Transverse colon (tissue), 4 donors: ENCODE measurements around the gene SEMA4D. TPM values are rescaled to one million over a fixed set of nuclear protein-coding genes. Genes with fewer than 3 reads are reported as not detected.

ENCODE experiments used
- DNase-seq: peaks from one replicate; pipeline ENCODE4 v3.0.0-alpha.2; 2019
- H3K27ac ChIP-seq, 4 donors: fragments of 200-600 bp; sonication (generic); 2 replicates each; pipeline ENCODE4 v1.5.1; 2016 to 2018; ENCODE audit warnings: inconsistent platforms in 4 of 4
- H3K27me3 ChIP-seq: fragments of 200-600 bp; sonication (generic); 2 replicates; pipeline ENCODE4 v1.5.1; 2017; ENCODE audit warnings: inconsistent platforms
- H3K36me3 ChIP-seq, 4 donors: fragments of 200-600 bp; sonication (generic); 2 replicates each; pipeline ENCODE4 v1.5.1; 2017 to 2019; ENCODE audit warnings: inconsistent platforms in 4 of 4
- H3K4me1 ChIP-seq, 4 donors: fragments of 200-600 bp; sonication (generic); 2 replicates each; pipeline ENCODE4 v1.5.1; 2017 to 2020; ENCODE audit warnings: inconsistent platforms in 4 of 4
- H3K4me3 ChIP-seq, 4 donors: fragments of 200-600 bp; sonication (generic); 1 replicate in 1 of 4; 2 replicates in 3 of 4; pipeline versions ENCODE4 v1.5.1 to v1.6.1; 2017 to 2019; ENCODE audit warnings: inconsistent platforms in 4 of 4
- H3K9me3 ChIP-seq, 2 donors: fragments of 200-600 bp; sonication (generic); 2 replicates each; pipeline ENCODE4 v1.5.1; 2017 to 2019; ENCODE audit warnings: inconsistent platforms in 2 of 2
- EP300 ChIP-seq: sonication (generic); formaldehyde crosslinking; IDR thresholded peaks from one replicate; pipeline ENCODE4 v1.6.1; 2017; ENCODE audit warnings: antibody characterized with exemption, low read depth
- POLR2A ChIP-seq: fragments of 450-650 bp; IDR thresholded peaks from one replicate; pipeline ENCODE4 v1.6.1; 2016; ENCODE audit warnings: antibody characterized with exemption, mild to moderate bottlenecking, moderate library complexity
- POLR2AphosphoS5 ChIP-seq, 3 donors: sonication (generic); formaldehyde crosslinking; IDR thresholded peaks; one replicate each; pipeline ENCODE4 v1.6.1; 2016; ENCODE audit warnings: antibody characterized with exemption in 3 of 3
- WGBS, 2 donors: methylation state at CpG; one replicate each; pipeline ENCODE4 v1.1.5; 2018; ENCODE audit warnings: low coverage in 1 of 2; 5-methylcytosine and 5-hydroxymethylcytosine counted together
- in situ Hi-C, 4 donors: fragments of 200-750 bp; cut with MboI; loops; one replicate each; pipeline versions ENCODE4 v1.15.0 to v1.15.1; 2017; ENCODE audit warnings: low sequenced_read_pairs in 3 of 4, low pct_ligation_motif_present in 1 of 4, low pct_unique_long_range_greater_than_20kb in 1 of 4
- intact Hi-C: fragments of 100-400 bp; cut with DNase I; formaldehyde crosslinking; loops from one replicate; pipeline ENCODE4 v1.15.1; 2023; ENCODE audit warnings: low total_unique reads
- total RNA-seq, 4 donors: library from RNA; depleted of rRNA; stranded (reverse); fragments of >200 nt; gene quantifications; one replicate each; pipeline ENCODE4 v1.1.0, GENCODE V29; 2016
- TF ChIP-seq, protein P1 (sequence below), 5 experiments: fragments of 200-600 bp in 3 of 5; fragments of 450-650 bp in 2 of 5; sonication (generic) in 3 of 5; IDR thresholded peaks; 1 replicate in 2 of 5; 2 replicates in 3 of 5; pipeline ENCODE4 v1.5.1; 2016 to 2017; ENCODE audit warnings: antibody characterized with exemption in 5 of 5, inconsistent platforms in 3 of 5, mild to moderate bottlenecking in 2 of 5, moderate library complexity in 1 of 5

The SEMA4D gene
- total RNA-seq, 4 donors from 2014 or later = 8.7 to 29.1 (median 14.5) TPM

DNA sequence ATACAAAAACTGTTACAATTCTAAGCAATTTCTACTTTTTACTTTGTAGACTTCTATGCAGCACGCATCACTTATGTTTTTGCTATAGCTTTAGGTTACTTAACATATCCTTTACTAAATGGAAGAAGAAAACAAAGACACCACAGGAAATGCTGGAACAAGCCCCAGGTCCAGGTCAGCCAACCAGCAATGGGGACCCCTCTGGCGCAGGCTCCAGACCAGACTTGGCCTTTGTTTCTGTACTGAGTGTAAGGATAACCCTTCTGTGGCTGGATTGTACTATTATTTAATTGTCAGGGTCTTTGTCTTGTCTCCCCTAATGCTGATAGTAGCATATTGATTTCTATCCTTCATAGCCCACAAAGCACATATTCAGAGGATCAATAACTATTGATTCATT is 4.2 kb downstream of the SEMA4D start:
- intact Hi-C loops = no loop called here
- 68 to 89% methylated on average over 2 of the region's 2 CpGs for WGBS, 2 donors
- in situ Hi-C loops = no loop called here

GRCh38 chr9:89493181-89493580 is 4.7 kb downstream of the SEMA4D start:
- 50 to 84% methylated on average over 1 to 6 of the region's 6 CpGs for WGBS, 2 donors
- Histone ChIP-seq H3K27ac (peak overlapping the region in 1 of 4 donors; percentile 0), H3K27me3 (no peaks in the 10 kb centered on the region), H3K9me3 (no peaks in the 10 kb centered on the region), H3K4me1 (peaks cover 0 to 30% (median 15%) of the 10 kb centered on the region in 4 donors), H3K36me3 (no peaks in the 10 kb centered on the region), H3K4me3 (no peak overlapping the region)
- DNase-seq = no peak
- intact Hi-C loops (no loop called here), in situ Hi-C loops (no loop called here)
- TF ChIP-seq POLR2AphosphoS5 (IDR thresholded peaks at IDR 0.05) (no peak), POLR2A (no peak), EP300 (no peak)
- TF ChIP-seq, protein P1, sequence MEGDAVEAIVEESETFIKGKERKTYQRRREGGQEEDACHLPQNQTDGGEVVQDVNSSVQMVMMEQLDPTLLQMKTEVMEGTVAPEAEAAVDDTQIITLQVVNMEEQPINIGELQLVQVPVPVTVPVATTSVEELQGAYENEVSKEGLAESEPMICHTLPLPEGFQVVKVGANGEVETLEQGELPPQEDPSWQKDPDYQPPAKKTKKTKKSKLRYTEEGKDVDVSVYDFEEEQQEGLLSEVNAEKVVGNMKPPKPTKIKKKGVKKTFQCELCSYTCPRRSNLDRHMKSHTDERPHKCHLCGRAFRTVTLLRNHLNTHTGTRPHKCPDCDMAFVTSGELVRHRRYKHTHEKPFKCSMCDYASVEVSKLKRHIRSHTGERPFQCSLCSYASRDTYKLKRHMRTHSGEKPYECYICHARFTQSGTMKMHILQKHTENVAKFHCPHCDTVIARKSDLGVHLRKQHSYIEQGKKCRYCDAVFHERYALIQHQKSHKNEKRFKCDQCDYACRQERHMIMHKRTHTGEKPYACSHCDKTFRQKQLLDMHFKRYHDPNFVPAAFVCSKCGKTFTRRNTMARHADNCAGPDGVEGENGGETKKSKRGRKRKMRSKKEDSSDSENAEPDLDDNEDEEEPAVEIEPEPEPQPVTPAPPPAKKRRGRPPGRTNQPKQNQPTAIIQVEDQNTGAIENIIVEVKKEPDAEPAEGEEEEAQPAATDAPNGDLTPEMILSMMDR (IDR thresholded peaks at IDR 0.05) = no peak

More for the DNA sequence above, 4.2 kb downstream of the SEMA4D start:
- Histone ChIP-seq H3K36me3 (no peaks in the 10 kb centered on the region), H3K27me3 (no peaks in the 10 kb centered on the region), H3K9me3 (no peaks in the 10 kb centered on the region), H3K4me1 (peaks cover 4 to 35% (median 15%) of the 10 kb centered on the region in 4 donors), H3K27ac (peak overlapping the region in 1 of 4 donors; percentile 0), H3K4me3 (no peak overlapping the region)
- no peak for TF ChIP-seq POLR2AphosphoS5 (IDR thresholded peaks at IDR 0.05)
- TF ChIP-seq POLR2A = no peak
- TF ChIP-seq, protein P1 (IDR thresholded peaks at IDR 0.05) = no peak
- TF ChIP-seq EP300 = no peak
- no peak for DNase-seq

DNA sequence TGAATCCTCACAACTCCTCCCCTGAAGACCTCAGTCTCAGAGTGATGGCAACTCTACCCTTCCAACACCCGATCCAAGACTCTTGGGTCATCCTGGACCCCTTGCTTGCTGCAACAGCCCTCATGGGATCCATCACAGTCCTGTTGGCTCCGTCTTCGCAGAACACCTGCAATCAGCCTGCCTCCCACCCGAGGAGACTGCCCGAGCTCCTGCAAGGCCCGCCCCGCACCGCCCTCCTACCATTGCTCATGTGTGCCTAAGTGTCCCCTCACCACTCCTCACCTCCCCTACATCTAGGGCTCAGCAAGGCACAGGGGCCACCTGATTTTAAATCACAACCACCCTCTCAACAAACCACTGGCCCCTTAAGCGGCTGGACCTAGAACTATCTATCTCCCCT is 5.3 kb downstream of the SEMA4D start:
- H3K27me3 ChIP-seq = no peaks in the 10 kb centered on the region
- TF ChIP-seq POLR2A (no peak), EP300 (no peak), POLR2AphosphoS5 (IDR thresholded peaks at IDR 0.05) (no peak)
- TF ChIP-seq, protein P1 (IDR thresholded peaks at IDR 0.05) = no peak
- no peak overlapping the region for H3K4me3 ChIP-seq
- peaks cover 0 to 29% (median 15%) of the 10 kb centered on the region in 4 donors for H3K4me1 ChIP-seq
- WGBS, 2 donors = 95% methylated on average over 9 of the region's 9 CpGs; no CpG with 5 or more reads in 1 of the 2 donors
- no peaks in the 10 kb centered on the region for H3K9me3 ChIP-seq
- in situ Hi-C loops (no loop called here), intact Hi-C loops (no loop called here)
- no peak for DNase-seq
- no peaks in the 10 kb centered on the region for H3K36me3 ChIP-seq
- no peak overlapping the region for H3K27ac ChIP-seq

- Histone ChIP-seq H3K4me1 (peaks cover 0 to 24% (median 9%) of the 10 kb centered on the region in 4 donors), H3K9me3 (no peaks in the 10 kb centered on the region), H3K27me3 (no peaks in the 10 kb centered on the region), H3K4me3 (no peak overlapping the region), H3K27ac (no peak overlapping the region), H3K36me3 (no peaks in the 10 kb centered on the region)
- intact Hi-C loops (no loop called here), in situ Hi-C loops (no loop called here)
- WGBS, 2 donors = 75 to 85% methylated on average over 4 to 9 of the region's 9 CpGs
- TF ChIP-seq EP300 (no peak), POLR2AphosphoS5 (IDR thresholded peaks at IDR 0.05) (no peak), POLR2A (no peak)
- TF ChIP-seq, protein P1 (IDR thresholded peaks at IDR 0.05) = no peak
- no peak for DNase-seq
Observed at GRCh38 chr9:89491694-89492093, 6.2 kb downstream of the SEMA4D start.
